Brain microvascular endothelial cell (primary cell): ENCODE results near the gene BRWD1.
A peak's percentile ranks its signal among the peaks of the same experiment; 100 is the strongest.
"Not testable (repeated sequence)": the region's sequence is repeated elsewhere in the genome, so short reads cannot be mapped to it uniquely, and the experiment has no call there.

Experiments used
- DNase-seq: peaks from one replicate; pipeline ENCODE4 v3.0.0-alpha.2; 2020
- H3K27ac ChIP-seq: fragments of 250-450 bp; sonication (Bioruptor Pico); 2 replicates; pipeline ENCODE4 v1.5.1; 2020; ENCODE audit warnings: mild to moderate bottlenecking, moderate library complexity
- H3K27me3 ChIP-seq: fragments of 250-450 bp; sonication (Bioruptor Pico); replicated peaks from 2 replicates; pipeline ENCODE4 v1.5.1; 2020; ENCODE audit warnings: mild to moderate bottlenecking
- H3K36me3 ChIP-seq: fragments of 250-450 bp; sonication (Bioruptor Pico); replicated peaks from 2 replicates; pipeline ENCODE4 v1.5.1; 2020; ENCODE audit warnings: mild to moderate bottlenecking
- H3K4me3 ChIP-seq: 2 replicates; pipeline ENCODE4 v1.5.1; 2011; ENCODE audit warnings: low read depth, mild to moderate bottlenecking, control low read depth, low read length, moderate library complexity
- in situ Hi-C: cut with HindIII; loops from 2 replicates; pipeline ENCODE4 v1.10.0; 2017; ENCODE audit warnings: low sequenced_read_pairs, low pct_ligation_motif_present
- TF ChIP-seq, protein P1 (sequence below): IDR thresholded peaks from 2 replicates; pipeline ENCODE4 v1.5.1; 2011; ENCODE audit warnings: low read depth, mild to moderate bottlenecking, moderate library complexity, low read length, control low read depth, inconsistent platforms; ENCODE audit errors: missing control alignments

Gene BRWD1

DNA sequence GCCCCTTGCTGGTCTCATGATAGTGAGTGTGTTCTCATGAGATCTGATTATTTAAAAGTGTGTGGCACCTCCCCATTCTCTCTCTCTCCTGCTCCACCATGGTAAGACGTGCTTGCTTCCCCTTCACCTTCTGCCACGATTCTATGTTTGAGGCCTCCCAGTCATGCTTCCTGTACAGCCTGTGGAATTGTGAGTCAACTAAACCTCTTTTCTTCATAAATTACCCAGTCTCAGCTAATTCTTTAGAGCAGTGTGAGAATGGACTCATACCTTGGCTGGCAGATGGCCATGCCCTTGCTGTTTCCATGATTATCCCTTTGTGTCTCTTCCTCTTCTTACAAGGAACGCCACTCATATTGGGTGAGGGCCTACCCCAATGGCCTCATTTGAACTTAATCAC, 170.5 kb downstream of the BRWD1 start:
- no peak for DNase-seq
- no peaks in the 10 kb centered on the region for H3K27me3 ChIP-seq
- TF ChIP-seq, protein P1, sequence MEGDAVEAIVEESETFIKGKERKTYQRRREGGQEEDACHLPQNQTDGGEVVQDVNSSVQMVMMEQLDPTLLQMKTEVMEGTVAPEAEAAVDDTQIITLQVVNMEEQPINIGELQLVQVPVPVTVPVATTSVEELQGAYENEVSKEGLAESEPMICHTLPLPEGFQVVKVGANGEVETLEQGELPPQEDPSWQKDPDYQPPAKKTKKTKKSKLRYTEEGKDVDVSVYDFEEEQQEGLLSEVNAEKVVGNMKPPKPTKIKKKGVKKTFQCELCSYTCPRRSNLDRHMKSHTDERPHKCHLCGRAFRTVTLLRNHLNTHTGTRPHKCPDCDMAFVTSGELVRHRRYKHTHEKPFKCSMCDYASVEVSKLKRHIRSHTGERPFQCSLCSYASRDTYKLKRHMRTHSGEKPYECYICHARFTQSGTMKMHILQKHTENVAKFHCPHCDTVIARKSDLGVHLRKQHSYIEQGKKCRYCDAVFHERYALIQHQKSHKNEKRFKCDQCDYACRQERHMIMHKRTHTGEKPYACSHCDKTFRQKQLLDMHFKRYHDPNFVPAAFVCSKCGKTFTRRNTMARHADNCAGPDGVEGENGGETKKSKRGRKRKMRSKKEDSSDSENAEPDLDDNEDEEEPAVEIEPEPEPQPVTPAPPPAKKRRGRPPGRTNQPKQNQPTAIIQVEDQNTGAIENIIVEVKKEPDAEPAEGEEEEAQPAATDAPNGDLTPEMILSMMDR: no peak
- no peak overlapping the region for H3K4me3 ChIP-seq
- no peaks in the 10 kb centered on the region for H3K36me3 ChIP-seq
- H3K27ac ChIP-seq: no peak overlapping the region
- in situ Hi-C loops: no loop called here

DNA sequence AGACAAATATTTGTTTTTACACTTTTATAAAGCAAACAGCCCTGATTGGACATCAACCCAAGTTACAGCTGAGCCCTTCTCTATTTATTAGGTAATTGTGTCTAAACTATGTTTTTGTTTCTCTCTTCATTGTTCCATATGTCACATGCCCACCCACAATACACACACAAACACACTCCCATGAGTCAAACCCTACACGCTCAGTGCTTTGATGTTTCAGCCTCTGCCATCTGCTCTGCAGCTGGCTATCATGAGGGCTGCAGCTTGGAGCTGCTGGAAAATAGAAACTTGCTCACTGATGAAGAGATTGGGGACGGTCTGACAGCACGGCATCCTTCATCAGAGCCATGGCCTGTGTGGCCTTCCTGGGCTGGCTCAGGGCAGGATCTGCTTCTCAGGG, 171.9 kb downstream of the BRWD1 start:
- no peak for DNase-seq
- TF ChIP-seq, protein P1: no peak
- in situ Hi-C loops: no loop called here
- H3K27ac ChIP-seq: no peak overlapping the region
- no peaks in the 10 kb centered on the region for H3K27me3 ChIP-seq
- no peaks in the 10 kb centered on the region for H3K36me3 ChIP-seq
- H3K4me3 ChIP-seq: no peak overlapping the region

DNA sequence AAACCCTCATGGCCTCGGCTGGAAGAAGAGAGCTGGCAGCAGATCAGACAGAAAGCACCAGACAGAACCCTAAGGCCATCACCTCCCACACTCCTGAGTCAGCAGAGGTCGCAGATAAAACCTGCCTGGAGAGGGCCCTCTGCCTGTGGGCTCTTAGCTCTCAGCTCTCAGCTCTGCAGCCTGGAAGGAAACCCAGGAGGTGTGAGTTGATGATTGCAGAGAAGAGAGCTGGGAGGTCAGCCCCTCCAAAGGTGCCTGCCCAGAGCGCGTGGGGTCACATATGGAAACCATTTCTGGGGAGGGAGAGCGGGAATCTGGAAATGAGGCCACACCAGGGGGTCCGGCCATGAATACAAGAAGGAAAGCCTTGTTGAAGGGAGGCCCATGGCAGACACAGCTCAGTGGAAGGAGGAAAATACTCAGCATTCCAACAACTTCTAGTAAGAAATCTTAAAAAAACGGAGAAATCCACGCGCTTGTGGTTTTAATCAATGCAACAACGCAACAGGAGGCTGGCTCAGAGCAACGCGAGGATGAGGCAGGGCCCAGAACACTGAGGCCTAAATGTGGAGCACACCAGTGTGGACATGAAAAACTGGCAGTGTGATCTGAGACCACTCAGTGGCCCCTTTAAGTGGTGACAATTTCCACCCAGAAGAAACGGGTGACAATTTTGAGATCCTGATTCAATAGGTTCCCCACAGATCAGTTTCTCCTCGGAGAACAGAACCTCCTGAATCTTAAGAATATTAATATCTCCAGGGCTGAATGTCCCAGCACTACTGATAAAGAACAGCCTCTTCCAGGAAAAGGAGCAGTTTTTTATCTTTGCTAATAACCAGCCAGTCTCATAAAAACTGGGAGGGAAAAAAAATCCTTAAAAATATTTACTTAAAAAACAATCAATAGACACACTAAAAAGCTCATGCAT, 175.9 kb downstream of the BRWD1 start:
- TF ChIP-seq, protein P1: peak; percentile 29
- Histone ChIP-seq H3K36me3 (no peaks in the 10 kb centered on the region), H3K27ac (peak overlapping the region; percentile 10), H3K4me3 (no peak overlapping the region), H3K27me3 (no peaks in the 10 kb centered on the region)
- DNase-seq: peak; percentile 67
- in situ Hi-C loops: no loop called here

DNA sequence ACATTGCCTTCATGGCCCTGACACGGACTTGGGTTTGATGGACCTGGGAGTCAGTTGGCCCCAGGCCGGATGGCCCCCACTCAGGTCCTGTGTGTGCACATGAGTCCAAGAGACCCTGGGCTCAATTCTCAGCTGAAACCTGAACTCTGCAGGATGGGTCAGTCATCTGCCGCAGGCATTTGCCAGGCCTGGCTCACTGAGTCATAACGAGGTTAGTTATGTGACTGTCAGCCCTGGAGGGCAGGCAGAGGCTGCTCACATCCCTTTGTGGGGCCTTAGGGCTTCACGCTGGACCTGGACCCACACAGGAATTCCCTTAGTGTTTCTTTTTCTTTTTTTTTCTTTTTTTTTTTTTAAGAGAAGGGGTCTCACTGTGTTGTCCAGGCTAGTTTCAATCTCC, 176.7 kb downstream of the BRWD1 start:
- no peaks in the 10 kb centered on the region for H3K36me3 ChIP-seq
- H3K27me3 ChIP-seq: no peaks in the 10 kb centered on the region
- DNase-seq: peak; percentile 31
- no peak overlapping the region for H3K4me3 ChIP-seq
- in situ Hi-C loops: no loop called here
- TF ChIP-seq, protein P1: no peak
- H3K27ac ChIP-seq: no peak overlapping the region

DNA sequence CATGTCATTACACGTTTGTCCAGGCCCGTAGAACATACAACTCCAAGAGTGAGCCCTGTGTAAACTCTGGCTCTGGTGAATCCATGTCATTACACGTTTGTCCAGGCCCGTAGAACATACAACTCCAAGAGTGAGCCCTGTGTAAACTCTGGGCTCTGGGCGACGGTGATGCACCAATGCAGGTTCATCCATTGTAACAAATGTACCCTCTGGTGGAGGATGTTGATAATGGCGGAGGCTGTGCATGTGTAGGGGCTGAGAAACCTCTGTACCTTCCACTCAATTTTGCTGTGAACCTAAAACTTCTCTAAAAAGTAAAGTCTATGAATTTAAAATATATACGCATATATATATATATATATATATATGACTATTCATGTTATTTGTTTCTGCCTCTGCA, 177.3 kb downstream of the BRWD1 start:
- DNase-seq: peak; percentile 35
- in situ Hi-C loops, H3K27ac ChIP-seq, H3K4me3 ChIP-seq, H3K36me3 ChIP-seq, H3K27me3 ChIP-seq: not testable (repeated sequence)
- TF ChIP-seq, protein P1: peak; percentile 55
